T-cell (primary cell): ENCODE results near the gene HAUS8. TPM values are rescaled to one million over a fixed set of nuclear protein-coding genes. Genes with fewer than 3 reads are reported as not detected.

ENCODE experiments used
- ATAC-seq, 4 experiments: fragments of 200-7000 bp in 3 of 4; fragments of 150-1000 bp in 1 of 4; cut with Tn5 transposase; replicated peaks in 1 of 4; 1 replicate in 3 of 4; 2 replicates in 1 of 4; pipeline ENCODE4 v1.10.0; 2021; ENCODE audit warnings: moderate library complexity in 3 of 4, mild to moderate bottlenecking in 2 of 4, moderate number of reproducible peaks in 1 of 4
- CTCF ChIA-PET, 2 donors: fragments of 300-600 bp; sonication (Branson Sonifier 250); formaldehyde crosslinking; loops; one replicate each; lab custom pipeline; 2022; ENCODE audit warnings: antibody characterized with exemption in 2 of 2; lab: Charles Lee
- POLR2A ChIA-PET, 2 donors: fragments of 300-600 bp; sonication (Branson Sonifier 250); formaldehyde crosslinking; loops; one replicate each; lab custom pipeline; 2022; ENCODE audit warnings: antibody characterized with exemption in 2 of 2; lab: Charles Lee
- DNase-seq, 35 experiments: peaks; one replicate each; pipeline versions ENCODE4 v3.0.0 to v3.0.0-alpha.2; 2013 to 2023
- H3K27ac ChIP-seq: one replicate; pipeline ENCODE4 v1.5.1; 2013; ENCODE audit warnings: low read length
- H3K27me3 ChIP-seq, 2 experiments: replicated peaks in 1 of 2; 1 replicate in 1 of 2; 2 replicates in 1 of 2; pipeline versions ENCODE4 v1.6.1 to v1.7.0; 2013; ENCODE audit warnings: low read length in 1 of 2, mixed read lengths in 1 of 2; ENCODE audit not compliant: control insufficient read depth in 2 of 2, insufficient read depth in 2 of 2; ENCODE audit errors: extremely low read depth in 1 of 2
- H3K36me3 ChIP-seq, 2 donors: 1 replicate in 1 of 2; 2 replicates in 1 of 2; pipeline versions ENCODE4 v1.6.1 to v1.7.0; 2013; ENCODE audit warnings: low read length in 1 of 2; ENCODE audit not compliant: control insufficient read depth in 2 of 2, insufficient read depth in 1 of 2; ENCODE audit errors: extremely low read depth in 1 of 2
- H3K4me1 ChIP-seq, 2 experiments: 1 replicate in 1 of 2; 2 replicates in 1 of 2; pipeline versions ENCODE4 v1.6.1 to v1.7.0; 2013; ENCODE audit warnings: low read length in 2 of 2, mixed read lengths in 1 of 2; ENCODE audit not compliant: insufficient read depth in 2 of 2, control insufficient read depth in 1 of 2; ENCODE audit errors: extremely low read depth in 1 of 2
- H3K4me3 ChIP-seq, 2 donors: 1 replicate in 1 of 2; 2 replicates in 1 of 2; pipeline versions ENCODE4 v1.5.1 to v1.7.0; 2013; ENCODE audit warnings: mild to moderate bottlenecking in 2 of 2, low read length in 1 of 2, moderate library complexity in 1 of 2; ENCODE audit not compliant: control insufficient read depth in 1 of 2; ENCODE audit errors: extremely low read depth in 1 of 2
- H3K9me3 ChIP-seq: 2 replicates; pipeline ENCODE4 v1.7.0; 2013
- H3K27ac Mint-ChIP-seq, 2 donors: one replicate each; pipeline ENCODE4 v1.8.0; 2020 to 2021; ENCODE audit warnings: mild to moderate bottlenecking in 2 of 2, mixed read lengths in 2 of 2
- H3K27me3 Mint-ChIP-seq, 2 donors: one replicate each; pipeline ENCODE4 v1.8.0; 2021 to 2022; ENCODE audit warnings: mixed read lengths in 2 of 2
- H3K36me3 Mint-ChIP-seq: one replicate; pipeline ENCODE4 v1.8.0; 2021; ENCODE audit warnings: mixed read lengths
- H3K4me1 Mint-ChIP-seq, 3 donors: one replicate each; pipeline ENCODE4 v1.8.0; 2020 to 2022; ENCODE audit warnings: mixed read lengths in 3 of 3, mild to moderate bottlenecking in 1 of 3
- H3K4me3 Mint-ChIP-seq, 3 donors: one replicate each; pipeline ENCODE4 v1.8.0; 2020 to 2022; ENCODE audit warnings: mild to moderate bottlenecking in 3 of 3, mixed read lengths in 3 of 3, moderate library complexity in 3 of 3
- H3K9me3 Mint-ChIP-seq, 3 donors: one replicate each; pipeline ENCODE4 v1.8.0; 2020 to 2022; ENCODE audit warnings: mixed read lengths in 3 of 3
- WGBS: methylation state at CpG from one replicate; pipeline ENCODE4 v1.1.5; 2013; ENCODE audit warnings: missing lambda C conversion rate; ENCODE audit not compliant: insufficient coverage; 5-methylcytosine and 5-hydroxymethylcytosine counted together
- total RNA-seq, 35 experiments: library from RNA in 6 of 35; stranded (reverse) in 6 of 35; fragments of 120-200 nt in 1 of 35; gene quantifications; one replicate each; pipeline versions ENCODE4 v1.2.1 to v1.2.4 and lab custom pipeline; 2013 to 2026

Gene HAUS8
- total RNA-seq, 5 donors from 2014 or later (not counting 1 experiment from before 2014, with no cell fraction given) = 16.6 to 20.4 (median 19.3) TPM

- Mint-ChIP-seq H3K36me3 (peaks cover 34% of the 10 kb centered on the region), H3K4me3 (no peak overlapping the region), H3K27ac (peak overlapping the region; percentile 8 to 48), H3K9me3 (no peaks in the 10 kb centered on the region), H3K27me3 (no peaks in the 10 kb centered on the region), H3K4me1 (peaks cover 26 to 30% (median 27%) of the 10 kb centered on the region in 3 donors)
- no peak overlapping the region for H3K27ac ChIP-seq
- peaks cover 0 to 28% of the 10 kb centered on the region in 2 experiments for H3K4me1 ChIP-seq
- ATAC-seq = no peak
- H3K27me3 ChIP-seq = no peaks in the 10 kb centered on the region
- no peak for DNase-seq
- 96% methylated on average over 13 of the region's 14 CpGs for WGBS
- POLR2A ChIA-PET = no interaction called here
- no peaks in the 10 kb centered on the region for H3K9me3 ChIP-seq
- CTCF ChIA-PET = no interaction called here
- peaks cover 19 to 36% of the 10 kb centered on the region in 2 donors for H3K36me3 ChIP-seq
- no peak overlapping the region for H3K4me3 ChIP-seq
Observed at GRCh38 chr19:17116996-17117702, 41.9 kb upstream of the HAUS8 start.

DNA sequence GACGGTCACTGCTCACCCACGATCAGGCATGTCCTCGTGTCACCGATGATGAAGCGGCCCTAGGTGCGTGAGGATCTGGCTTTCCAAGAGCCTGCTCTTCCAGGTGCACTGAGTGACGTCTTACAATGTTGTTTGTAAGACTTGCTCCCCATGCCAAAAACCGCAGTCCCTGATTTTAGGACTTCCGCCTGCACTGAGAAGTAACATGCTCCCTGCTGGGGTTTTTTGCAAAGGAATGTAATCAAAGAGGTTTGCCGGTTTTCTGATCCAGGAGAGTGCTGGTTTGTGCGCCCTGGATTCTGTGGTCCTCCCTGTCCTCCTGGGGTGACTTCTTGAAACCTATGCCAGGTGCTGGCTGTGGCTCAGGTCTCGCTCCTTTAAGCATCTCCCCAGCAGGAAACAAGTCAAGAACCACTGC lies 39.2 kb upstream of the HAUS8 start:
- Histone ChIP-seq H3K4me1 (peaks cover 0 to 36% of the 10 kb centered on the region in 2 experiments), H3K9me3 (no peaks in the 10 kb centered on the region), H3K27ac (no peak overlapping the region), H3K4me3 (no peak overlapping the region), H3K27me3 (no peaks in the 10 kb centered on the region), H3K36me3 (peaks cover 13 to 53% of the 10 kb centered on the region in 2 donors)
- peaks cover 33 to 37% (median 35%) of the 10 kb centered on the region in 3 donors for H3K4me1 Mint-ChIP-seq
- H3K27me3 Mint-ChIP-seq = no peaks in the 10 kb centered on the region
- ChIA-PET CTCF (no interaction called here), POLR2A (no interaction called here)
- no peak overlapping the region for H3K27ac Mint-ChIP-seq
- WGBS = 97% methylated on average over 9 of the region's 12 CpGs
- H3K4me3 Mint-ChIP-seq = no peak overlapping the region
- ATAC-seq = no peak
- DNase-seq = no peak
- peaks cover 36% of the 10 kb centered on the region for H3K36me3 Mint-ChIP-seq
- no peaks in the 10 kb centered on the region for H3K9me3 Mint-ChIP-seq

DNA sequence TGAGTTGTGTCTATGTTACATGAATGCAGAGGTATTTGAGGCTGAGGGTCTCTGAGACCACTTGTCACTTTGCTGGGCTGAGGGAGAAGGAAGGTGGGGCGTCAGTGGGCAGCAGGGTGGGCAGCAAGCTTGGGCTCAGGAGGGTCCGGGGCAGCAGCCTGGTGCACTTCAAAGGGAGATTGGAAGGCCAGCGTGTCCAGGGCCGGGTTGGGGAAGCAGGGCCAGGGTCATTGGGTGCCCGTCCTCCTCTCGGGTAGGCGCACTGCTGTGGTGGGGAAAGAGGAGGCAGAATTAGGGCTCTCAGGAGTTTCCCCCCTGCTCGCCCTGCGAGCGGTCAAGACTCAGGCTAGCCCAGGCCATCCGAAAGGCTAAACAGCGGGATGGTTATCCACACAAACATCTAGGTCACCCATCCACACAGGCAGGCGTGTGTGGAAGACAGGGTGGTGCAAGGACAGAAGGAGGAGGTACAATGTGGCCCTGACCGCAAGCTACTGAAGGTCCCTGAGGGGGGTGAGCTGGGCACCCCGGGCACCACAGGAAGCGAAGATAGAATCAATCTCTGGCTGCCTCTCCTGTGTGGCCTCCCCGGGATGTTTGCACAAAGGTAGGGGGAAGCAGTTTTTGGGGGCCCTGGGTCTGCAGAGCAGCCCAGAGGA lies 38.0 kb upstream of the HAUS8 start:
- H3K36me3 Mint-ChIP-seq = peaks cover 29% of the 10 kb centered on the region
- H3K27ac Mint-ChIP-seq = peak overlapping the region; percentile 37 to 39
- WGBS = 87% methylated on average over 11 of the region's 17 CpGs
- no peaks in the 10 kb centered on the region for H3K27me3 Mint-ChIP-seq
- CTCF ChIA-PET = no interaction called here
- ATAC-seq (no peak), DNase-seq (no peak)
- Histone ChIP-seq H3K36me3 (peaks cover 9 to 49% of the 10 kb centered on the region in 2 donors), H3K4me1 (peaks cover 0 to 40% of the 10 kb centered on the region in 2 experiments), H3K4me3 (no peak overlapping the region), H3K9me3 (no peaks in the 10 kb centered on the region), H3K27ac (no peak overlapping the region), H3K27me3 (no peaks in the 10 kb centered on the region)
- no peaks in the 10 kb centered on the region for H3K9me3 Mint-ChIP-seq
- POLR2A ChIA-PET = no interaction called here
- H3K4me1 Mint-ChIP-seq = peaks cover 37 to 43% (median 37%) of the 10 kb centered on the region in 3 donors
- no peak overlapping the region for H3K4me3 Mint-ChIP-seq

GRCh38 chr19:17112700-17113099 lies 37.4 kb upstream of the HAUS8 start:
- Histone ChIP-seq H3K4me3 (no peak overlapping the region), H3K36me3 (peaks cover 9 to 52% of the 10 kb centered on the region in 2 donors), H3K9me3 (no peaks in the 10 kb centered on the region), H3K27me3 (no peaks in the 10 kb centered on the region), H3K27ac (no peak overlapping the region), H3K4me1 (peaks cover 0 to 40% of the 10 kb centered on the region in 2 experiments)
- ChIA-PET POLR2A (no interaction called here), CTCF (no interaction called here)
- Mint-ChIP-seq H3K36me3 (peaks cover 29% of the 10 kb centered on the region), H3K4me1 (peaks cover 37 to 47% (median 41%) of the 10 kb centered on the region in 3 donors), H3K27ac (peak overlapping the region in 1 of 2 donors; percentile 65), H3K9me3 (no peaks in the 10 kb centered on the region), H3K27me3 (no peaks in the 10 kb centered on the region), H3K4me3 (no peak overlapping the region)
- 100% methylated on average over 7 of the region's 7 CpGs for WGBS
- DNase-seq (no peak), ATAC-seq (no peak)

- no peak for DNase-seq
- Histone ChIP-seq H3K27ac (no peak overlapping the region), H3K9me3 (no peaks in the 10 kb centered on the region), H3K36me3 (peaks cover 9 to 54% of the 10 kb centered on the region in 2 donors), H3K4me3 (no peak overlapping the region), H3K4me1 (peaks cover 0 to 40% of the 10 kb centered on the region in 2 experiments), H3K27me3 (no peaks in the 10 kb centered on the region)
- no peak for ATAC-seq
- H3K27ac Mint-ChIP-seq = no peak overlapping the region
- no peaks in the 10 kb centered on the region for H3K9me3 Mint-ChIP-seq
- no peaks in the 10 kb centered on the region for H3K27me3 Mint-ChIP-seq
- peaks cover 37 to 51% (median 43%) of the 10 kb centered on the region in 3 donors for H3K4me1 Mint-ChIP-seq
- no peak overlapping the region for H3K4me3 Mint-ChIP-seq
- 96% methylated on average over 17 of the region's 17 CpGs for WGBS
- POLR2A ChIA-PET = no interaction called here
- CTCF ChIA-PET = no interaction called here
- H3K36me3 Mint-ChIP-seq = peaks cover 32% of the 10 kb centered on the region
Observed at GRCh38 chr19:17112271-17112670, 37.0 kb upstream of the HAUS8 start.

GRCh38 chr19:17111766-17112165 lies 36.5 kb upstream of the HAUS8 start:
- H3K27me3 ChIP-seq = no peaks in the 10 kb centered on the region
- H3K4me1 Mint-ChIP-seq = peaks cover 37 to 52% (median 43%) of the 10 kb centered on the region in 3 donors
- H3K9me3 Mint-ChIP-seq = no peaks in the 10 kb centered on the region
- peaks cover 0 to 40% of the 10 kb centered on the region in 2 experiments for H3K4me1 ChIP-seq
- peaks cover 9 to 55% of the 10 kb centered on the region in 2 donors for H3K36me3 ChIP-seq
- no peaks in the 10 kb centered on the region for H3K9me3 ChIP-seq
- no peak overlapping the region for H3K27ac ChIP-seq
- H3K4me3 ChIP-seq = no peak overlapping the region
- no peak for DNase-seq
- ChIA-PET CTCF (interaction anchor here in 1 of 2 donors (0.6 kb wide), 1 partner anchor 1916 kb away, joined by 3 read pairs; no protein-coding TSS in a partner anchor), POLR2A (no interaction called here)
- H3K27ac Mint-ChIP-seq = peak overlapping the region in 1 of 2 donors; percentile 49
- H3K4me3 Mint-ChIP-seq = no peak overlapping the region
- H3K27me3 Mint-ChIP-seq = no peaks in the 10 kb centered on the region
- H3K36me3 Mint-ChIP-seq = peaks cover 32% of the 10 kb centered on the region
- ATAC-seq = no peak
- WGBS = 85% methylated on average over 2 of the region's 3 CpGs
